ENCODE results near the gene NFE2L2.
A peak's percentile ranks its signal among the peaks of the same experiment; 100 is the strongest.

NFE2L2 gene
- total RNA-seq: 73.9 to 132 (median 107) reads per million in 4 donors

GRCh38 chr2:177264693-177265587, at the start of gene NFE2L2:
TSS of gene NFE2L2 (minus strand) at chr2:177264727. CDS start at chr2:177264576, 151 bp downstream.
- DNase-seq: peak; percentile 87 to 94 (median 90)

- no peak for DNase-seq
Observed at GRCh38 chr2:177314194-177314593, 49.7 kb upstream of the NFE2L2 start.

DNA sequence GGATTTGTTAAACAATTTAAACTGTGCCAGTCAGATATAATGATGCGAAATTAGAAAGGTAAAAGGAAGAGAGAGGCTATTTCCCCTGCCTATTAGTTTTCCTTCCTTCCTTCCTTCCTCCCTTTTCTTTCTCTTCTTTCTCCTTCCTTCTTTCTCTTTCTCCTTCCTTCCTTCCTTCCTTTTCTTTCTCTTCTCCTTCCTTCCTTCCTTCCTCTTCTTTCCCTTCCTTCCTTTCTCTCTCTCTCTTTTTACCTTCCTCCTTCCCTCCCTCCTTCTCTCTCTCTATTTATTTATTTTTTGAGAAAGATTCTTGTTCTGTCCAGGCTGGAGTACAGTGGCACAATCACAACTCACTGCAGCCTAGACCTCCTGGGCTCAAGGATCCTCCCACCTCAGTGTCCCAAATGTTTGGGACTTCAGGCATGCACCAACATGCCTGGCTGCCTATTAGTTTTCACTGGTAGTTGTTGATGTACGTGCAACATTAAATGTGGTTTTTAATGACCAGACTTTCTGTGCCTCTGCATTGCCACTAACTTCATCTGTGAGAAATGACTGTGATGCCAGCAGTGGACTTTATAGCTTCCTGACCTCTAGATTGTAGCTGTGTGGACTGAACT, 48.7 kb upstream of the NFE2L2 start:
- no peak for DNase-seq

DNA sequence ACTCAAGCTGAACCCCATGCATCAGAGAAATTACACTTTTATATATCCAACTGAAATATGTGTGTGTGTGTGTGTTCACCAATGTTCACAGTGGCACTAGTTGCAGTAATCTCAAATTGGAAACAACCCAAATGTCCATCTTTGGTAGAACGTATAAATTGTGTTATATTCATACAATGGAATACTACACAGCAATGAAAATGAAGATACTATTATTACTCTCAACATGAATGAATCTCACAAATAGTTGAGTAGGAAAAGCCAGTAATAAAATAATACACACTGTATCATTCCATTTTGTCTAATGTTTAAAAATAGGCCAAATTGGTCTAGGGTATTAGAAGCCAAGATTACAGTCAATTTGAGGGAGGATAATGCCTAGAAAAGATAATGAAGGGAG, 48.0 kb upstream of the NFE2L2 start:
- no peak for DNase-seq

DNA sequence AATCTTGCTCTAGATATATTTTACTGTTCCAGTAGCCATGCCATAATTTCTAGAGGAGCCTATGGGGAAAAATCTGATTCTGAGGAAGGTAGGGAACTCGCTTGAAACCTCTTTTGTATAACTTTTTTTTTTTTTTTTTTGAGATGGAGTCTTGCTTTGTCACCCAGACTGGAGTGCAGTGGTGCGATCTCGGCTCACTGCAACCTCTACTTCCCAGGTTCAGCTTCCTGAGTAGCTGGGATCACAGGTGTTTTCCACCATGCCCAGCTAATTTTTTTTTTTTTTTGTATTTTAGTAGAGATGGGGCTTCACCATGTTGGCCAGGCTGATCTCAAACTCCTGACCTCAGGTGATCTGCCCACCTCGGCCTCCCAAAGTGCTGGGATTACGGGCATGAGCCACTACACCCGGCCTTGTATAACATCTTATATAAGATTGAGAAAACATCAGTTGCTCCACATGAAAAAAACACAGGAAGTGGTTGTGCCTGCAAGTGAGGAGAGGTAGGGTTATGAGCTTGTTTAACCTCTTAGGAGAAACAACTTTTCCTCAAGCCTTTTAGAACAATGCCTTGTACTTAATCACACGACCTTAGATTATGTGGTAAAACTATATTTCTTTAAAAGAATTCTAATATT, 45.3 kb upstream of the NFE2L2 start:
- peak in 2 of 5 donors; percentile 8 to 56 for DNase-seq

DNA sequence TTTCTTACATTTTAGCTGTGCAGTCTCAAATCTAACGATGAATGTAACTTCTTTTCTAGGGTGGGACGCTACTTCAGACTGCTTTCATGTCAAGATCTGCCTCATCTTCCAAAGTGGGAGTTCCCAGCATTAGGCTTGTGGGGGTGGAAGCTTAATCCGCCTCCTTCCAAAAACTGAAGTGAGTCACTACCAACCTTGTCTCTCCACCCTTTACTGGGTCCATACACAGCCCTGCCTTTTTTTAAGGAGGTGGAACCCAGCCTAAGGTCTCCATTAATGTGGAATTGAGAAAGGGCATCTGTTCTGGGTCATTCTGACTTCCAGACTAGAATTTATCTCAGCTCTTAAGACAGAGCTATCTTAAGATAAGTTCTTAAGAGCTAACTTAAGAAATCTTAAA, 42.0 kb upstream of the NFE2L2 start:
- no peak for DNase-seq

DNA sequence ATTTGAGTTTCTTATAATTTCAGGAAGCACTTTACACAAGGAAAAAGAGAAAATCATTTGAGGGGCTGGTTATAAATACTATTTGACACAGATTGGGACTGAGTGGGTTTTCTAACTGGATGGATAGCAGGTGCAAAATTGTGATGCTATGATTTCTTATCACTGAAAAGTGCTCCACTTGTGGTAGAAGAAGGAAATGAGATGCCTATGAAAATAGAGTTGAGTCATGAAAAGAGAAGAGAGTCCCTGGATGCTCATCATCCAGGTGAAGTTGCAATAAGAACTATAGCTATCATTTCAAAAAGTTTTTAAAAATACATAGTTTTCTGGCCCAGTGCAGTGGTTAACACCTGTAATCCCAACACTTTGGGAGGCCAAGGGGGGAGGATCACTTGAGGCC, 39.4 kb upstream of the NFE2L2 start:
- no peak for DNase-seq

- DNase-seq: no peak
Observed at GRCh38 chr2:177302552-177302951, 38.0 kb upstream of the NFE2L2 start.

- DNase-seq: no peak
Observed at GRCh38 chr2:177298191-177298590, 33.7 kb upstream of the NFE2L2 start.

- peak in 1 of 5 donors; percentile 49 for DNase-seq
Observed at GRCh38 chr2:177296040-177296439, 31.5 kb upstream of the NFE2L2 start.

- DNase-seq: no peak
Observed at GRCh38 chr2:177295484-177295883, 31.0 kb upstream of the NFE2L2 start.

DNA sequence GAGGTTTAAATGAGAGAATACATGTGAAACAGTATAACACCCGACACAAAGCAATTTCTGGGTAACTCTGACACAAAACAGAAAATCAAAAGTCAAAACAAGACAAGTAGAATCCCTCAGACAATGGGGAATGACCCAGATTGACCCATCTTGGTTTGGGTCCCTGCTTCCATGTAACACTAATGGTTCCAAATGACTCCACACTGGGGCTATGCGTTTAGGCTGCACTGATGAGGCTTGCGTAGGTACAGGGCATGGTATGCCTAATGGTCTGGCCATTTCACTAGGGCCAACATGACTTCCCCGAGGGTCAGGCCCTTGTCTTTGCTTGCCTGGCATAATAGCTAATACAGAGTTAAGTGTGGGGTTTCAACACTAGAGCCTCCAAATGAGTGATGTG, 27.2 kb upstream of the NFE2L2 start:
- DNase-seq: peak in 1 of 5 donors; percentile 51

GRCh38 chr2:177289824-177290628, 25.5 kb upstream of the NFE2L2 start:
- peak in 1 of 5 donors; percentile 68 for DNase-seq

DNA sequence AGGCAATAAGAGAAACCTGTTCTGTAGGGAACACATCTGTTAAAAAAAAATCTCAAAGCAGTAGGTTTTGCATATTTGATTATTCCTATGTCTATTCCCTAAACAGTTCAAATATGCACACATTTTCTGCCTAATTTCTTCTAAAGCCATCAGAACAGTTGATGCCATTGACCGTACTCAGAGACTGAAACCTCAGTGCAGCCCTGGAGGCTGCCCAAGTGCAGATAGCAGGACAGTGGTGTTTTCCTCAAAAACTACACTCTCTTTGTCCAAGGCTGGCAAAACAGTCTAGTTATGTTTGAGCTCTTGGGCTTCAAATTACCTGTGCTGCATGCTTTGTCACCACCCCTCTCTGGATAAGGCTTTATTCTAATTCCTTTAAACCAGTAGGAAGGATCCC, 23.3 kb upstream of the NFE2L2 start:
- DNase-seq: no peak

DNA sequence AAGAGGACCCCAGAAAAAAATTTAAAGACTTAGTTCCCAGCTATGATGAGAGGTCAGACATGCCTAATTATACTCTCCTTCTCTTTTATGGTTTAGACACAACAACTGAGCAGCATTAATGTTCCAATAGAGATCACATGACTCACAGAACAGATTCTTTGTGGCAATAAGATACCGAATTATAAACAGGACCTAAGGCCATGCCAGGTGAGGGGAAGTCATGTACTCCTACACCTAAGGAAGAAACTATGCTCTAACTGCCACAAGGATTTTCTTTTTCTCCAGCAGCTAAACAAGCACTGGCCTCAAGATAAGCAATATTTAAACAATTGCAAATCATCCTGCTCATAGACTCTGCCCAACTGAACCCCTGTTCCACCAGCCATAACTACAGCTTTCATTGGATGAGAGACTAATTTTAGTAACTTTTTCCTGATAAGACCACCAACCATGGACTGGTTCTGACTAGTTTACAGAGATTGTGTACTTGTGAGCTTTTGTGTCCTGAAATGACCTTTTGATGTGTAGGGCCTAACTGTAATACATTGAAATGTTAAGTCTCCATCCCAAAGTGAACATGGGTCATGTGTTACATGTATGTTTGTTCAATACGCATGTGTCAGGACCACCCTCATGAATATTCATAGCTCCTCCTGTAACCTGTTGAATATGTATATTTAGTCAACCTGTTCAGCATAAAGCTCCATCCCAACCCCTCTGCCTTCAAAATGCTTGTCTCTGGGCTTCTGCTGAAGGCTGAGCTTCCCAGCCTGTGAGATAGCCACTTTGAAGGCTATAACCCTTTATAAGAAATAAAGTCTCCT, 21.6 kb upstream of the NFE2L2 start:
- DNase-seq: no peak

GRCh38 chr2:177284531-177284930, 20.0 kb upstream of the NFE2L2 start:
- DNase-seq: no peak

- DNase-seq: no peak
Observed at GRCh38 chr2:177283906-177284305, 19.4 kb upstream of the NFE2L2 start.

- DNase-seq: no peak
Observed at GRCh38 chr2:177282787-177283572, 18.5 kb upstream of the NFE2L2 start.

- DNase-seq: no peak
Observed at GRCh38 chr2:177282181-177282641, 17.7 kb upstream of the NFE2L2 start.

GRCh38 chr2:177281400-177282180, 17.1 kb upstream of the NFE2L2 start:
- DNase-seq: no peak

Measured in T-helper 1 cell (primary cell).